Peyer's patch (tissue), 4 donors: Measurements from ENCODE around the gene MGAT5.

Experiments
- CTCF ChIP-seq, 6 experiments: fragments of 450-650 bp in 4 of 6; fragments of 200-600 bp in 2 of 6; sonication (generic) in 1 of 6; IDR thresholded peaks; one replicate each; pipeline ENCODE4 v1.5.1; 2017 to 2019; ENCODE audit warnings: antibody characterized with exemption in 6 of 6, mild to moderate bottlenecking in 3 of 6, moderate library complexity in 1 of 6
- POLR2A ChIP-seq, 2 donors: fragments of 450-650 bp; IDR thresholded peaks; one replicate each; pipeline ENCODE4 v1.5.1; 2017; ENCODE audit warnings: antibody characterized with exemption in 2 of 2, mild to moderate bottlenecking in 2 of 2, moderate library complexity in 2 of 2

- TF ChIP-seq POLR2A (IDR thresholded peaks at IDR 0.05): no peak
- TF ChIP-seq CTCF (IDR thresholded peaks at IDR 0.05): no peak
These were observed 117.0 kb downstream of the MGAT5 start for GRCh38 chr2:134370655-134371445.
